GM19025 (cell line): ENCODE data around the gene SYCP2L.
"Not testable (repeated sequence)": the region's sequence is repeated elsewhere in the genome, so short reads cannot be mapped to it uniquely, and the experiment has no call there.

Experiments used
- ATAC-seq: cut with Tn5 transposase; IDR thresholded peaks from one replicate; pipeline ENCODE4 v1.9.1; 2021; ENCODE audit warnings: mild to moderate bottlenecking, low read depth, moderate library complexity; ENCODE audit not compliant: unreplicated experiment

The SYCP2L gene

DNA sequence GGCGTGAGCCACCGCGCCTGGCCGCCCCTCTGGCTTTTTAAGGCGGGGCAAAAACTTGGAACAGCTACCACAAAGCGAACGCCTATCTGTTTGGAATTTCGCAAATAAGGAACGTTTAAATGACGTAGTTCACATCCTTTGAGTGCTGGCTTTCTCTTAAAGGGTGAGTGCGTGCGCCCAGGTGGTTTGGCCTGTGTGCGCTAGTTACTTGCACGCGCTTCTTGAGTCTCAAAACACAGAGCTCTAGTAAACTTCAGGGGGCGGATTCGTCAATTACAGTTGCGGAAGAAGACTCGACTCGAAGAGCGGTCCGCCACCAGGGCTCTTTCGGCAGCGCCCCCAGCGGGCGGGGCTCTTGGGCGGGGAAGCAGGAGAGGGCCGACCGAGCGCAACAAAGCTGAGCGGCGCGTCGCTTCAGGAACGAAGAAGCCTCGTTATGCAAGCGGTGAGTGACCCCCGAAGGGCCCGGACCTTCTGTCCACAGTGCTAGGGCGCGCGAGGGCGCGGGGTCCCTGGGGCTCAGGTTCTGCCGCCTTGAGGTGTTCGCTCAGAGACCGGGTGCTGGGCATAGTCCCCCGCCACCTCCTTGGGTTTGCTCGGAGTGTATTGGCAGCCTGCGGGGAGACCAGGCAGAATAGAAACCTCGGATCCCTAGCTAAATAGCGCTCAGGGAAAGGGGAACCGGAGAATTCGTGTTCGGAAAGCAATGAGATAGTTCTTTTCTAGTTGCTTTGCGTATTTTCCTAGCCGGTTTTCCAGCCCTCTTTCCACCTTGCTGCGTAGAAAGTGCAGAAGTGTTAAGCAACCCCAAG, at the start of gene SYCP2L:
Gene SYCP2L (plus strand): TSS at position 362 of the 812 bp plus-strand sequence. CDS start 75 bp downstream, at position 437.
- ATAC-seq = peak; percentile 48

DNA sequence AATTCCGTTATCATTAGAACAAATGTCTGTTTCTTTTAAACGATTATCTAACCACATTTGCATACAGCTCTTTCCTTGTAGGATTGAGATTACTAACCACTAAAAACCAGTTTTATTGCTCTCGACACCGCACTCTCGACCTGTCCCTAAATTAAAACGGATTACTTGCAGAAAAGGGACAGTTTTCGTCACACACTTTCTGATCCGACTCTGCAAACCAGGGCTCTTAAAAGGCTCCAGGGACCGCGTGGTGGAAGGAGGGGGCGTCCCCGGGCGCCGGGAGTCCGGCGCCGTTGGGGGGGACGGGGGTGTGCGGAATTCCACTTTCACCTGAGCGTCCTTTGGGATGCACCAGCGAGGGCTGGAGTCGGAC, 49.2 kb upstream of the SYCP2L start:
- no peak for ATAC-seq

DNA sequence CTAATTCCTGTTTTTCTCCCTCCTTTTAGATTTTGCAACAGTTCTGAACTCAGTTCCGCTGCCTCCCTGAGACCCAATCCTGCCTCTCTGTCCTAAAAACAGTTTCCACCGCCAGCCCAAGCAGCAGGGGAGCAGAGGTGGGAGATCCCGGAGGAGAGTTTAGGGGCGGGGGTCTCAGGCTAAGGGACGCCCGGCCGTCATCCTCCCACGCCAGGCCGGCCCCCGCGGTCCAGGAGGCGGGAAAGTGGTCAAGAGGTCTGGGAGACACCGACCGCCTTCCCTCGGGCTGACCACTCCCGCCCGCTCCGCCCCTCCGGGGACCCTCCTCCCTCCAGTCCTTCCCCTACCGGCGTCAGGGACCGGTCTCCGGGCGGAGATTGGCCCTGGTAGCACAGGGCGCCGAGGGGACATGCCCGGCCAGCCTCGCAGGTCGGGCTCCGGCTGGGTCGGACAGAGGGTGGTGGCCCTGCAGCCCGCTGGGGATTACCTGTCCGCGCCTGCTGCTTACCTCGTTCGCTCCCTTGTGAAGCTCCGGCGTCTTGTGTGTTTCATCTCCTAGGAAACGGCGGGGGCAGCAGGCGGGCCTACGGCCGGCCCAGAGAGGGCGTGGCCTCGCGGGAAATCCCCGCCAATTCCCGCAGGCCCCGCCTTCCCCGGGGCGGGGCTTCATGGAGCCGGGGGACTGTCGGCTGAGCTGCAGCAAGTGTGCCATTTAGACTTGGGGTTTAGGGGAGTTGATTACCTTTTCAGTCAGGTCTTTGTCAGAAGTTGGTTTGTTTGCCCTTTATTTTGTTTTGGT, 48.7 kb upstream of the SYCP2L start, which contains the start of gene MAK:
Gene MAK (minus strand): TSS at position 545 of the 799 bp plus-strand sequence. CDS start 7,891 bp downstream, outside the sequence.
- peak; percentile 71 for ATAC-seq

DNA sequence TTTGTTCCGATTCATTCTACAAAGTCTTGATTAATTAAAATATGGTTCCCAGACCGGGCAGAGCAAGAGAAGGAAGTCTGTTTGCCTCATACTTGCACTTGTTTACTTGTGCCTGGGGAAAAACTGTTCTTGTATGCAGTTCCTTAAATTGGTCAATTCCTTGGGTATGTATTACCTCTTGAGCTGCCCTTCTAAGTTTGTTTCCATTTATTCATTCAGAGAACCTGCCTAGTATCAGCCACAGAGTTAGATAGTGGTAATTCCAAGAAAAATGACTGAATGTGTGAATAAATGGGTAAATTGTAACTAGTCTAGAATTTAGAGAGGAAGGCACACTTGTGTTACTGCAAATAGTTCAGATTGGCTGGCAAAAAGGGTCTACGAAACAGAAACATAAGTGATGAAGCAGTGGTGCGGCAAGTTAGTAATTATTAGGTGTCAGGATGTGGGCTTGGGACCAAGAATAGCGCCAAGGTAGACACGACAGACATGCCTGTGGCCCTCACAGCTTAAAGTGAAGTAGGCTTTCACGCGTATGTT, 48.0 kb upstream of the SYCP2L start:
- ATAC-seq = peak; percentile 53

DNA sequence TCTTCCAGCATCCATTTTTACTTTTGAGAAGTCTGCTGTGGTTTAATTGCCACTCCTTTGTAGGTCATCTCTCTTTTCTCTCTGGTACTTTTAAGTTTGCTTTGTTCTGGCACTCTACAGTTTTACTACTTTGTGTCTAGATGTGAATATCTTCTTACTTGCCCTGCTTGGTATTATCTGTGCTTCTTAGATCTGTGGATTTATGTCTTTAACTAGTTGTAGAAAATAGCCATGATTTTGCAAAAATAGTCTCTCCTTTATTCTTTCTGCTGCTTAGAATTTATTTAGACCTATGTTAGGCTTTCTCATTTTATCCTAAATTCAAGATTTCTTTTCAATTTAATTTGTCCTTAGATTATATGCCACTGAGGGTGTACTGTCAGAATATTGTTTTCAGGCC, 43.3 kb upstream of the SYCP2L start:
- no peak for ATAC-seq

DNA sequence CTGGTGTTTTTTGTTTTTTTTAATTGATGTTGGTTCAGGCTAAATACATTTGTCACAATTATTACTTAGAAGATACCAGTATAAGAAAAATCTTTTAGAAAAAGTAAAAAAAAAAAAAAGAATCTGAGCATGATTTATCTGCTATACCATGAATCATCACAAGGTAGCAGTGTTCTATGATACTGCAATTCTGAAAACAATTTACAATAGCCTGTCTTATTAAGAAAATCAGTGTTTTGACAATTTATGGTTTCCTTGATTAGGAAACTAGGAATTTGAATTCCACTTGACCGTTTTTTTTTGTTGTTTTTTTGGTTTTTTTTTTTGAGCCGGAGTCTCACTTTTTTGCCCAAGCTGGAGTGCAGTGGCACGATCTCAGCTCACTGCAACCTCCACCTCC, 39.2 kb upstream of the SYCP2L start:
- ATAC-seq = no peak

DNA sequence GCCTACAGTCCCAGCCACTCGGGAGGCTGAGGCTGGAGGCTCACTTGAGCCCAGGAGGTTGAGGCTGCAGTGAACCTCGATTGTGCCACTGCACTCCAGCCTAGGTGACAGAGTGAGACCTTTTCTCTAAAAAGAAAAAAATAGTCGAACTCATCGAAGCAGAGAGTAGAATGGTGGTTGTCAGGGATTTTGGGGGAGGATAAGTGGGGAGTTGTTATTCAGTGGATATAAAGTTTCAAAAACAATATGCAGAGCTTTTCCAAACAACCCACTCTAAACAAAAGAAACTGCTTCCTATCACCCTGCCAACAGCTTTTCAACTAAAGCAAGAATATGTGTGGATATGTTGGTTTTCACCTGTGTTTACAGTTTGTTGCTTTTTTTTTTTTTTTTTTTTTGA, 37.0 kb upstream of the SYCP2L start:
- no peak for ATAC-seq

DNA sequence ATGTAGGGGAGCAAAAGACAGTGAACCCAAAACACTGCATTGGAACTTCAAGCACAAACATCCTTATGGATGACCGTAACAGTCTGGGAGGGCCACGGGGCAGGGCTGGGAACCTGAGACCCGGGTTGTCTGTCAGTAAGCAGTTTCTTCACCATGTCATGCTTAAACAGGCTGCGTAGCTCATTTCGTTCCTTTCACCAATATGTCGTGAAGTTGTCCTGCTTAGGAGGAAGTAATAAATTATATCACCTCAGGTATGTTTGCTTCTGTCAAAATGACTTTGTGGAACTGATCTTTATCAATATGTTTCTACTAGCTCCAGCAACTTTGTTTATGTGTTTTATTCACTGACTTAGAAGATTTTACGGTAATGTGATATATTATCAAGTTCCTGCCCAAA, 36.1 kb upstream of the SYCP2L start:
- no peak for ATAC-seq

DNA sequence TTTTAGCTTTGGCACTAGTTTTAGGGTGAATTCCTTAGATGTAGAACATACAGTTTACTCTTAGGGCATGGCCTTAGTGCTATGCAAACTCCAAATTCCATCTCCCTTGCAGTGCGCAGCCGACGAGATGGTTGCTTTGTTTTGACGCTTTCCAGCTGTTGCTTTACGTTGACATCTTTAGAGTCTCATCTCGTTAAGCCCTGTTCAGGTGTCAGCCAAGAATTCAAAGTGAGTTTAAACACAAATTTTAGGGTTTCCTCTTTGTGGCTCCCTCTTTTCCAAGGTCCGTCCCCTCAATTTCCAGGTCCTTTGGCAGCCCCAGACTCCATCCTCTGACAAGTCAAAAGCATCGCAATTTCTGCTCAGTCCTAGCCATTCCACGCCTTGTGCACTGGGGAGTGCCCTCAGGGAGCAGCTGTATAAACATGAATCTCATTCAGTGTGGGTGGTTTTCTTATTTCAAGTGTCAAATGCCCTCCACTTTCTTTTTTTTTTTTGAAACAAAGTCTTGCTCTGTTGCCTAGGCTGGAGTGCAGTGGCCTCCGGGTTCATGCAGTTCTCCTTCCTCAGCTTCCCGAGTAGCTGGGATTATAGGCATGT, 34.4 kb upstream of the SYCP2L start:
- no peak for ATAC-seq

DNA sequence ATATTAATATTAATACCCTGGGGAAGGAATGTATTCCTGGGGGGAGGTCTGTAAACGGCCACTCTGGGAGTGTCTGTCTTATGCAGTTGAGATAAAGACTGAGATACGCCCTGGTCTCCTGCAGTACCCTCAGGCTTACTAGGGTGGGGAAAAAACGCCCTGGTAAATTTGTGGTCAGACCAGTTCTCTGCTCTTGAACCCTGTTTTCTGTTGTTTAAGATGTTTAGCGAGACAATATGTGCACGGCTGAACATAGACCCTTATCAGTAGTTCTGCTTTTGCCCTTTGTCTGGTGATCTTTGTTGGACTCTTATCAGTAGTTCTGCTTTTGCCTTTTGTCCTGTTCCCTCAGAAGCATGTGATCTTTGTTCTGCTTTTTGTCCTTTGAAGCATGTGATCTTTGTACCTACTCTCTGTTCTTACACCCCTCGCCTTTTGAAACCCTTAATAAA, 33.0 kb upstream of the SYCP2L start:
- not testable (repeated sequence) for ATAC-seq

DNA sequence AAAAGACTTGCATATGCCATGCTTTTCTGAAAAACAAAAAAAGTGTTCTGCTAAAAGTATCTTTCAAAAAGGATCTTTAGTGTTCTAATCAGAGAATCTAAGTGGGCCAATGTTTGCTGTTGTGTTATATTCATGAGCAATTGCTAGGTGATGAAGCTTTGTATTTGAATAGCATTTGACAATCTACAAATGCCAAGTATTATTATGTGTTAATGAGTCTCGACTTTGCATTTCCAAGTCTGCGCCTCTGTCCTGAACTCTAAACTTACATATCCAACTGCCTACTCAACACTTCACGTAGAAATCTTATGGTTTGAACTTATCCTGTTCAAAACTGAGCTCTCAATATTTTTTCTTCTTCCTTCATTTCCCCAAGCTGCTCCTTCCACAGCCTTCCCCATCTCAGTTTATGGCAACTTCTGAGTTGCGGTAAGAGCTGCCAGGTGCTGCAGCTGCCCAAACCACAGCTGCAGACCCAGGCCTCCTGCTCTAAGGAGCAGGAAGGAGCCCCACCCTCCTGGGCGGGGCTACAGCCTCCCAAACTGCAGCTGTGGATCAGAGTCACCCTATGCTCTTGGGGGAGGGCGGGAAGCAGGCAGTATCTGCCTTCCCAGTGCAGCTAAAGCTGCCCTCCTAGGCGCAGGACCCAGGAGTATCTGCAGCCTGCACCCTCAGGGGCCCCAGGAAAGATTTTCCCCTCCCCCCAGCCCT, 31.8 kb upstream of the SYCP2L start:
- no peak for ATAC-seq

DNA sequence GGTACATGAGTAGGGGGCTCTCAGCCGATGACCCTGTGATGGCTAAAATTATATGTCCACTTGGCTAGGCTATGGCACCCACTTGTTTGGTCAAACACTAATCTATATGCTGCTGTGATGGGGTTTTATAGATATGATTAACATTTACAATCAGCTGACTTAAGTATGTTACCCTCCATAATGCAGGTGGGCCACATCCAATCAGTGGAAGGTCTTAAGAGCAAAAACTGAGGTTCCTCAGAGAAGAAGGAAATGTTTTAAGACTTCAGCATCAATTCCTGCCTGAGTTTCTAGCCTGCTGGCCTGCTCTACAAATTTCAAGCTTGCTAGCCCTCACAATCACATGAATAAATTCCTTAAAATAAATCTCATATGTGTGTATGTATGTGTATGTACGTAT, 29.6 kb upstream of the SYCP2L start:
- no peak for ATAC-seq

DNA sequence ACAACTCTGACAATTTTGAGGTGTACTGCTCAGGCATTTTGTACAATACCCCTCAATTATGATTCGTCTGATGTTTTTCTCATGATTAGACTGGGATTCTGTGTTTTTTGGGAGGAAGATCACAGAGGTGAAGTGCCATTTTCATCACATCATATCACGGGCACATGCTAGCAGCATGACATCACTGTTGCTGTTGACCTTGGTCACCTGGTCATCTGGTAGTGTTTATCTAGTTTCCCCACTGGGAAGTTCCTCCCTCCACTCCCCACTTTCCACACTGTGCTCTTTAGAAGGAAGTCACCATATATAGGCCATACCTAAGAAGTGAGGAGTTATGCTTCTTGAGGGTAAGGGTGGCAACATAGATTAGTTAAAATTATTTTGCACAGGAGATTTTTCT, 25.8 kb upstream of the SYCP2L start:
- ATAC-seq = no peak

DNA sequence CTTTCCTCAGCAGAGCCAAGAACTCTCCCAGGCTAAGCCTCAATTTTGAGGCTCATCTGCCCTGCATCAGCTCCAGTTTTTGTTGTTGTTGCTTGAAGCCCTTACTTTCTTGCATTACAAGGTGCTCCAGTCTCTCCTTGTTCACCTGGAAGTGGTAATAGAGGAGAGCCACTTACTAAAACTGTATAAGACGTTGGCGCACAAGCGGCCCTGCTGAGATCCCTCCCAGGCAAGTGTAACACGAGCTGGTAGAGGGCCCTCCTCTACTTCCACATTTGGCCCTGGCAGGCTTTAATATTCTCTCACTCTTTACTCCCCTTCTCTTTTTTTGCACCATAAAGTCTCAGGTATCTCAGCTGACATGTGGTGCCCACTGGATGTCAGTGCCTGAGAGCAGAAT, 24.5 kb upstream of the SYCP2L start:
- no peak for ATAC-seq

DNA sequence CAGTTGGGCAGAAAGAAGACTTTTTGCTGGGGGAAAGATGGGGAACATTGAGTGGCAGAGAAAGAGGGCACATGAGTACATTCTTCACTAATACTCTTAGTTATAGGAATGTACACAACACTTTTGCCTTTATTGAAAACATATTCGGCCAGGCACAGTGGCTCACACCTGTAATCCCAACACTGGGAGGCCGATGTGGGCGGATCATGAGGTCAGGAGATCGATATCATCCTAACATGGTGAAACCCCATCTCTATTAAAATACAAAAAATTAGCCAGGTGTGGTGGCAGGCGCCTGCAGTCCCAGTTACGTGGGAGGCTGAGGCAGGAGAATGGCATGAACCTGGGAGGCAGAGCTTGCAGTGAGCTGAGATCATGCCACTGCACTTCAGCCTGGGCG, 23.8 kb upstream of the SYCP2L start:
- not testable (repeated sequence) for ATAC-seq

DNA sequence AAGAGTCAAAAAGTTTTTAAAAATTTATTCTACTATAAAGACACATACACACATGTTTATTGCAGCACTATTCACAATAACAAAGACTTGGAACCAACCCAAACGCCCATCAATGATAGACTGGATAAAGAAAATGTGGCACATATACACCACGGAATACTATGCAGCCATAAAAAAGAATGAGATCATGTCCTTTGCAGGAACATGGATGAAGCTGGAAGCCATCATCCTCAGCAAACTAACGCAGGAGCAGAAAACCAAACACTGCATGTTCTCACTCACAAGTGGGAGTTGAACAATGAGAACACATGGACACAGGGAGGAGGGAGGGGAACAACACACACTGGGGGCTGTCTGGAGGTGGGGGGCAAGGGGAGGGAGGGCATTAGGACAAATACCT, 20.1 kb upstream of the SYCP2L start:
- ATAC-seq = not testable (repeated sequence)

DNA sequence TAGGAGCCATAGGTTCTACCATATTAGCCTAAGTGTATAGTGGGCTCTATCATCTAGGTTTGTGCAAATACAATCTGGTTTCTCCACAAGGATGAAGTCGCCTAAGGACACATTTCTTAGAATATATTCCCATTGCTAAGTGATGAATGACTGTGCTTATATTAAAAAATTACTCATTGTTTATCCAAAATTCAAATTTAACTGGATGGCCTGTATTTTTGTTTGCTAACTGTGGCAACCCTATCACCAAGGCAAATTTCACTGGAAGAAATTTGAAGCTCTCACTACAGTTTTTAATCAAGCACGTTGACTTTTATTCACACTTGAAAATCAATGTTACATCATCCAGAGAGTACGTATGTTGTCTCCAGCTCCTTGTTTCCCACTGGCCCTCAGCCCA, 18.9 kb upstream of the SYCP2L start:
- ATAC-seq = no peak

DNA sequence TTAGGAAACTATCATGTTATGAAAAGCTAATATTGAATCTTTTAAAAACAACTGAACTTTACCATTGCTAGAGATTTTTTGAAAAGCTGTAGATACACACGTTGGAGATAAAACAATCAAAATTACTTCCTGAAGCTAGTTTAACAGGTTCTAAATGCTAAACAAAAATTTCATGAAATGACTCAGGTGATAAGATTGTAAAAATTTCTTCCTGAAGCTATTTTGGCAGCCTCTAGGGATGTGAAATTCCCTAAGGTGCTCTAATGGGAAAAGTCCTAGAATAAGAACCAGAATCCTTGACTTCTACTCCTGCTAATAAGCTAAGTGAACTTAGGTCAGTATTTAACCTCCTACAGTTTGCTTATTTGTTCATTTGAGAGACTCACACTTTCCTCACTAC, 13.5 kb upstream of the SYCP2L start:
- no peak for ATAC-seq

DNA sequence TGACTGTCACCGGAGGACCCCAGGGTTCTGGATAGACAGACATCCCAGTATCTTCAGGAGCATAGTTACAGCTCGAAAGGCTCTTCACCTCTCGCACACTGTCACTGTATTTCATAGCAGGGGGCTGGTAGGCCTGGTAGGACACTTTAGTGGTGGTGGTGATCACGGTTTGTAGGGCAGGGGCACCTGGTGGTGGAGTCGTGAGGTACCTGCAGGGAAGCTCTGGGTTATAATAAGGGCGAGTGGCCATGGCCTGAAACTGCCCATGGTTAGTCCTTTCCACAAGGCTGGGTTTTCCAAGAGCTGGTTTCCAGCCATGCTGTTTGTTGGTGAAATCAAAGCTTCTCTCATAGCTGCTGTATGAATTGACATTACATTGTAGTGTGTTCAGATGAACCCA, 12.6 kb upstream of the SYCP2L start:
- no peak for ATAC-seq

DNA sequence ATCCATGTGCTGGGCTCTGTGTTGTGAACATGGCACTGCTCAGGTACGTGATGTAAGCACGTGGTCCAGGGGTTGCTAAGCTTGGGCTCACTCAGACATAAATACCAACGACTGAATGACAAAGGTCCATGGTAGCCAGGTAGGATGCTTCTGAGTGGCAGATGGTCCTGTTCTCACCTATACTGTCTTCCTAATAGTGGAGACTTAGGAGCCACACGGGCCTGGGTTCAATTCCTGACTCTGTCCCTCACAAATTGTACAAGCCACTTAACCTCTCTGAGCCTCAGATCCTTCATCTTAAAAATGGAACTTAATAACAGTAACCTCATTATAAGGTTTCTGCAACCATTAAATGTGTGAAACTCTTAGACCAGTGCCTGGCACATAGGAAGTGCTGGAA, 11.8 kb upstream of the SYCP2L start:
- ATAC-seq = no peak
